Midbrain (tissue), 1 donor: Measurements from ENCODE around the gene NUDT7.
A peak's percentile ranks its signal among the peaks of the same experiment; 100 is the strongest.

Source experiments
- DNase-seq: peaks from one replicate; lab custom pipeline; 2025; lab: John Stamatoyannopoulos, UW

NUDT7 gene

GRCh38 chr16:77722309-77723107 is at the start of gene NUDT7:
Gene NUDT7 (plus strand): TSS chr16:77722514. CDS start chr16:77722583, 69 bp downstream.
- peak; percentile 95 for DNase-seq

DNA sequence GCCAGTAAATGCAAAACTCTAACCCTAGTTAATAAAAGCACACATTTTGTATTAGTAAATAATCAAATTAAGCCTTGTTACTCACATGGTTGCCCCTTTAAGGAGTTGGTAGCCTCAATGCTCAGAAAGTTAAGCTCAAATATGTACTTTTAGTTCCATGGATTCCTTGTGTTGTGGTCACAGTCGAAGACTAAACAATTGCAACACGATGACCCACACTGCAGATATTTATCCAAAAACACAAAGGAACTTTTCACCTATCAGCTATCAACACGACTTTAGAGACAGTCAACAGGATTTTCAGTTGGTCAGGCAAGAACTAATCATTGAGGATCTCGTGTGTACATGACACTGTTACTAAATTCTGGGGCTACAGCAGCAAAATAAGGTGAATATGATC is 47.4 kb upstream of the NUDT7 start:
- no peak for DNase-seq

DNA sequence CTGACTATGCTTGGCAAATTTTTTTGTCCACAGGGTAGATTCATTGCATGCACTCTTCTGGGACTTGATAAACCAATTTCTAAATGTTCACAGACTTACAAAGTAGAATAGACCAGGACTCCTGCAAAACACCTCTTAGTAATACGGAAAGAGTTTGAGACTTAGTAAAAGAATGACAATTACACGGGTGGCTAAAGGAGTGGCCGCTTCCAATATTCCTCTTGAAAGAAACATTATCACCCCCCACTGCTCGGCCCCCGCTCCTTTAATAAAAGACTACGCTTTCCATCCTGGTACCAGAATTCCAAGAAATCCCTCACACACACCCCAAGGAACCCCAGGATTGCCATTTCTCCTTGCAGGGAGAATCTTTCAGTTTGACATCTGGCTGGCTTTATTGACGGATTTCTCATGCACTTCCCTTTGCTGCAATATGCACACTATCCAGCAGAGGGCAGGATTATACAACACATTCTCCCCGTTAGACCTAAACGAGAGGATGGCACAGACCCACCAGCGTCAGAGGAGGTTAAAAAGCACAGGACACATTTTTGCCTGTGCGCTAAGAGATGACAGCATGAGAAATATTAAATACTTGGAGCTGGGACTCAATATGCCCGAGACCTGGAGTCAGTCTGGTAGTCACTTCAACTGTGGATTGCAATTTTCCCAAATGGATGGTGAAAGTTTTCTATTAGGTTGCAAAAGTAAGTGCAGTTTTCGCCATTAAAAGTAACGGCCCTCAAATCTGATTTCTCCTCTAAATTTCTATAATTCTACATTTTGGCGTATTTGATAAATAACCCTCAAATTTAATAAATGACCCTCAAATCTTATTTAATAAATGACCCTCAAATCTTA is 46.6 kb upstream of the NUDT7 start:
- DNase-seq = peak; percentile 80

DNA sequence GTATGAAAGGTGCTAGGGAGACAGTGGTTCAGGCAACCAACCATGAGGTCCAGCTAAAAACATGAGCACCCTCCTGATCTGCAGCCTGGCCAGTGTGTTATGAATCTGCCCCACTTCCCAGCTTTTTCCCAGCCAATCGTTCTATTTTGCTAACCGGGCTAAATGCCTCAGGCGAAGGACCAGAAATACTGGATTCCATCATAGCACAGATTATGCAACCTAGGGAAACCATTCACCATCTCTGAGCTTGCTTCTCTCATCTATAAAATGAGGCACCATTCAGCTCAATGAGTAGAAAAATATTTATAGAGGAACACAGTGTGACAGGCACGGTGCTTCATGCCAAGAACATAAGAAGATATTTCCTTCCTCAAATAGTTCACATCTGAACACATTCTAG is 45.2 kb upstream of the NUDT7 start:
- no peak for DNase-seq

- no peak for DNase-seq
These were observed 42.9 kb upstream of the NUDT7 start for GRCh38 chr16:77679391-77679790.

DNA sequence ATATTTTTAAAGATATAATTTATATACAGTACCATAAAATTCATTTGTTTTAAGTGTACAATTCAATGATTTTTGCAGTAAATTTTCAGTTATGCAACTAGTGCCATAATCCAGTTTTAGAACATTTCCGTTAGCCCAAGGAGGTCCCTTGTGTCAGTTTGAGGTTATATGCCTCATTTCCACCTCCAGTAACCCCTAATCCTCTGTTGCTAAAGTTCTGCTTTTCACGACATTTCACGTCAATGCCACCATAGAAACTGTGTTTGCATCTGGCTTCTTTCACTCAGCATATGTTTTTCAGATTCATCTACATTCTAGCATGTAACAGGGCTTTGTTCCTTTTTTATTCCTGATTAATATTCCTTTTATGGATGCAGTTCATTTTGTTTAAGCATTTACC is 42.4 kb upstream of the NUDT7 start:
- no peak for DNase-seq

GRCh38 chr16:77680496-77680895 is 41.8 kb upstream of the NUDT7 start:
- DNase-seq = no peak

DNA sequence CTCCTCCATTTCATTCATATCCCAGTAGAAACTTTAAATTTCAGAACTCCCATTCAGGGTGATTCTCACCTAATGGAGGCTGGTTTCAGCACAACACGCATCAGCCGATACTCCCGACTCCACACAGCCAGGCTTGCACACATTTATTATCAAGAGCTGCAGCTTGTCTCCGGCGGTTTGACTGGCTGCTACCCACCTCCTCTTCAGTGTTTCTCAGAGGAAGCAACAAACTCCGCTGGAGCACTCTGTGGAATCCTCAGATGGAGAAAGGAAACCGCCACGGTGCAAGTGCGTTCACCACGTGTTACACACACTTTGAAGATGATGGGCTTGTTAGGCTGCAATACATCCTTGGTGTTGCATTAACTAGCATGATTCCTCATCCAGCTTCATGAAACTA is 39.7 kb upstream of the NUDT7 start:
- DNase-seq = no peak

GRCh38 chr16:77683397-77684180 is 38.7 kb upstream of the NUDT7 start:
- no peak for DNase-seq

- peak; percentile 37 for DNase-seq
These were observed 38.2 kb upstream of the NUDT7 start for GRCh38 chr16:77684181-77684526.

- DNase-seq = no peak
These were observed 35.9 kb upstream of the NUDT7 start for GRCh38 chr16:77686385-77686784.

DNA sequence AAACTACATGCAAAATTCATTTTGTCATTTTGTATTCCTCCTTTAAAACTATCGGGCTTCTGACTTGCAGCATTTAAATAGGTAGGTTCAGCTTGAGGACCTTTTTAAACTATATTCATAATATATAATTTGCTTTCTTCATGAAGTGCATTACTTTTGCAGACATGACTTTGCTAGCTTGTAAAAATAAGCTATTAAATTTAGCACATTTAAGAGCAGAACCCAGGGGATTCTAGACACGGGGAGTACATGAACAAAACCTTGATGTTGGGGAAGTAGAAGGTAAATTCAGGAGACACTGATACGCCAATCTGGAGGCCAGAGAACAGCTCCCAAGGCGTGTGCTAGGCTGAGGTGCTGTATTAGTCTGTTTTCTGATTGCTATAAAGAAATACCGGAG is 32.3 kb upstream of the NUDT7 start:
- no peak for DNase-seq

DNA sequence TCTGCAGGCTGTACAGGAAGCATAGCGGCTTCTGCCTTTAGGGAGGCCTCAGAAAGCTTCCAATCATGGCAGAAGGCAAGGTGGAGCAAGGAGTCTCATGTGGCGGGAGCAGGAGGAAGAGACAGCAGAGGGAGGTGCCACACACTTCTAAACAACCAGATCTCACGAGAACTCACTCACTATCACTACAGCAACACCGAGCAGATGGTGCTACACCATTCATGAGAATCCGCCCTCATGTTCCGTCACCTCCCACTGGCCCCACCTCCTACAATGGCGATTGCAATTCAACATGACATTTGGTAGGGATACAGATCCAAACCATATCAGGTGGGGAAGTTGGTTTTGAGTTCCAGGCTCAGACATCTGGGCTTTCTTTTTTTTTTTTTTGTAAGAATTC is 31.9 kb upstream of the NUDT7 start:
- DNase-seq = no peak

- DNase-seq = no peak
These were observed 29.7 kb upstream of the NUDT7 start for GRCh38 chr16:77692612-77693011.

GRCh38 chr16:77696149-77696548 is 26.2 kb upstream of the NUDT7 start:
- DNase-seq = no peak

- DNase-seq = no peak
These were observed 21.5 kb upstream of the NUDT7 start for GRCh38 chr16:77700846-77701245.

DNA sequence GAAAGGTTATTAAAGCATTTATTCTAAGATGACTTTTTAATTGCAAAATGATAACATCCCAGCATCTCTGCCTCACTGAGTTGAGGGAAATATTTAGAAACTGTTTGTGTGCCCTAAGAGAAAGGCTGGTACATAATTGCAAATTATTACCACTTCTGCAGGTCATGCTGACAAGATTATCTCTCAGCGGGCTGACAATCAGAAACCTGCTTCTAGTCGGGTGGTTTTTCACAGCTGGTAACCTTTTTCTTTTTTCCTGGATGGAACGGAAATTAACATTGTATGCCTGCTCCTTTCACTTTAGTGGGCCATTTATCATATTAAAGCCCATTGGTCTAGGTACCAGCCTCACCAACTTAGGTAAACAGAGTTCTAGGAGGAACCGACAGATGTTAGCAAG is 17.0 kb upstream of the NUDT7 start:
- no peak for DNase-seq

DNA sequence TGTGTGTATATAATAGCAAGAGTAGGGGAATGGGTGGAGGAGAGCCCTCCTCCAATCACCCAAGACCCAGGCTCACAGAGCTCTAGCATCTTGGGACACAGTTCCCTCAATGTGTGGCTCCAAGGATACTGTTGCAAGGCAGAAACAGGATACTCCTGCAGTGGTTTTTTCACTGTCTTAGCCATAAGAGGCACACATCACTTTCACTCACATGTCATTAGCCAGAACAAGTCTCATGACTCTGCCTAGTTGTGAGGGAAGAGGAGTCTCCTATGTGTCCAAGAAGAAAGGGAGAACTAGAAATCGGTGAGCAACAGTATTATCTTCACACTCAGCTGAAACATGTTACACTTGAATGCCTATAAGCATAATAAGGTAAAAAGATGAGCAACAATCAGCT is 11.1 kb upstream of the NUDT7 start:
- no peak for DNase-seq

- no peak for DNase-seq
These were observed 10.5 kb upstream of the NUDT7 start for GRCh38 chr16:77711775-77712174.

- no peak for DNase-seq
These were observed 7.2 kb upstream of the NUDT7 start for GRCh38 chr16:77715145-77715544.

DNA sequence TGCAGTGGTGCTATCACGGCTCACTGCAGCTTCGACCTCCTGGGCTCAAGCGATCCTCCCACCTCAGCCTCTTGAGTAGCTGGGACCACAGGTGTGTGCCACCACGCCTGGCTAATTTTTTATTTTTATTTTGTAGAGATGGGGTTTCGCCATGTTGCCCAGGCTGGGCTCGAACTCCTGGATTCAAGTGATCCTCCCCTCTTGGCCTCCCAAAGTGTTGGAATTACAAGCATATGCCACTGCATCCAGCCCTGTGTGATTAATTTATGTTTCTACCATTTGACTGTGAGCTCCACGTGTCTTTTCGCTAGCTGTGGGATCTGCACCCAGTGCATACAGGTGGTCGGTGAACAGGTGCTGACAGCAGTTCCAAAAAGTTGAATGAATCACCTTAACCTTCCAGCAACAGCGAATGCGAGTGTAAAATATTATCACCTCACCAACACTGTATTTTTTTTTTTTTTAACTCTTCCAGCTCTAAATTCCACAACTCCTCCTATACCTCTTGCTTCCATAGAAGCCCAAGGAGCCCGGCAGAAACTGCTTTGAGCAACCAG is 484 bp upstream of the NUDT7 start:
- DNase-seq = no peak

DNA sequence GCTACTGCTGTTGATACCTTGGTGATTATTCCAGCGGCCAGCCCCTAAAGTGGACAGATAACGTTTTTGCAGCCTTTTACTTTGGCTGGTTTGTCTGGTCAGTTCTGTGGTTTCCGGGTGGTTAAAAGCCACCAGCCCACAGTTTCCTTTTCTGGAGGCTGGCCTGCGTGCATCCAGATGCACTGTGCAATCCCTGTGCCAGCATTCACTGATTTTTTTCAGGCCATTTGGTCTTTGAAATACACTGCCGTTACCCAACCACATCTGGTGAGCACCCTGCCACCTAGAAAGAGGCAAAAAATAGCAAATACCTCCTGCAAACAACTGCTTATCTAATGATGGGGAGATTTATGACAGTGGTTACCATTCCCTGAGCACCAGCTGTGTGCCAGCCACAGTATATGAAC is 797 bp downstream of the NUDT7 start:
- peak; percentile 14 for DNase-seq
